H1 (cell line): ENCODE measurements around the gene FRMPD1. TPM values are rescaled to one million over a fixed set of nuclear protein-coding genes. Genes with fewer than 3 reads are reported as not detected.

Source experiments
- CTCF ChIA-PET: fragments of 300-600 bp; sonication (Branson Sonifier 250); formaldehyde crosslinking; loops from one replicate; lab custom pipeline; 2021; ENCODE audit not compliant: partially characterized antibody; lab: Charles Lee
- POLR2A ChIA-PET: fragments of 300-600 bp; sonication (Branson Sonifier 250); formaldehyde crosslinking; loops from one replicate; lab custom pipeline; 2021; ENCODE audit warnings: inconsistent platforms; ENCODE audit not compliant: partially characterized antibody; lab: Charles Lee
- DNase-seq, 2 experiments: peaks; one replicate each; pipeline versions ENCODE4 v3.0.0 to v3.0.0-alpha.2; 2010 to 2022; ENCODE audit warnings: low spot score in 2 of 2, low read depth in 1 of 2, mixed read lengths in 1 of 2
- FAIRE-seq: peaks from 2 replicates; lab custom pipeline; 2011; peaks lifted over from hg19 to GRCh38; lab: Jason Lieb, UNC
- H2AFZ ChIP-seq: 2 replicates; pipeline ENCODE4 v1.8.1; 2012; ENCODE audit warnings: low read length, inconsistent platforms
- H2AK5ac ChIP-seq: 2 replicates; pipeline ENCODE4 v1.6.1; 2013; ENCODE audit warnings: low read depth, low read length
- H2BK120ac ChIP-seq: replicated peaks from 2 replicates; pipeline ENCODE3; 2013; ENCODE audit warnings: low read depth, low read length, inconsistent platforms
- H2BK12ac ChIP-seq: 2 replicates; pipeline ENCODE4 v1.6.1; 2013; ENCODE audit warnings: low read depth, low read length
- H2BK15ac ChIP-seq: 2 replicates; pipeline ENCODE4 v1.6.1; 2013; ENCODE audit warnings: low read length
- H2BK20ac ChIP-seq: 2 replicates; pipeline ENCODE4 v1.6.1; 2013; ENCODE audit warnings: low read length
- H2BK5ac ChIP-seq: 2 replicates; pipeline ENCODE4 v1.6.1; 2013; ENCODE audit warnings: low read depth, low read length
- H3K14ac ChIP-seq: 2 replicates; pipeline ENCODE4 v1.6.1; 2013; ENCODE audit warnings: inconsistent platforms; ENCODE audit not compliant: insufficient read length
- H3K18ac ChIP-seq: 2 replicates; pipeline ENCODE4 v1.6.1; 2013; ENCODE audit warnings: low read length; ENCODE audit errors: extremely low read depth
- H3K23ac ChIP-seq: 2 replicates; pipeline ENCODE4 v1.6.1; 2013; ENCODE audit warnings: inconsistent platforms; ENCODE audit not compliant: insufficient read length
- H3K23me2 ChIP-seq: 2 replicates; pipeline ENCODE4 v1.6.1; 2013; ENCODE audit warnings: low read depth, low read length
- H3K27ac ChIP-seq: 2 replicates; pipeline ENCODE4 v1.6.1; 2011; ENCODE audit warnings: low read depth, low read length, inconsistent platforms
- H3K27me3 ChIP-seq, 4 experiments: replicated peaks in 1 of 4; 1 replicate in 1 of 4; 2 replicates in 3 of 4; pipeline versions ENCODE4 v1.6.1 to v1.8.1; 2011 to 2013; ENCODE audit warnings: low read length in 3 of 4, mild to moderate bottlenecking in 3 of 4, inconsistent platforms in 2 of 4, mixed read lengths in 2 of 4, moderate library complexity in 1 of 4; ENCODE audit not compliant: control insufficient read depth in 3 of 4, insufficient read depth in 3 of 4; ENCODE audit errors: extremely low read depth in 1 of 4
- H3K36me3 ChIP-seq, 4 experiments: 2 replicates each; pipeline versions ENCODE4 v1.6.1 to v1.8.1; 2011 to 2013; ENCODE audit warnings: mild to moderate bottlenecking in 4 of 4, low read length in 3 of 4, moderate library complexity in 2 of 4, control low read depth in 1 of 4, inconsistent platforms in 1 of 4; ENCODE audit not compliant: insufficient read depth in 4 of 4, control insufficient read depth in 2 of 4
- H3K4ac ChIP-seq: replicated peaks from 2 replicates; pipeline ENCODE3; 2013; ENCODE audit warnings: low read length, low read depth, mixed read lengths, inconsistent platforms; ENCODE audit not compliant: insufficient read length
- H3K4me1 ChIP-seq, 4 experiments: replicated peaks in 1 of 4; 1 replicate in 1 of 4; 2 replicates in 3 of 4; pipeline versions ENCODE4 v1.6.1 to v1.8.1; 2011 to 2013; ENCODE audit warnings: low read length in 3 of 4, inconsistent platforms in 2 of 4, mixed read lengths in 1 of 4; ENCODE audit not compliant: insufficient read depth in 4 of 4, control insufficient read depth in 3 of 4
- H3K4me2 ChIP-seq, 2 experiments: 2 replicates each; pipeline versions ENCODE4 v1.6.1 to v1.8.1; 2011 to 2013; ENCODE audit warnings: low read depth in 2 of 2, low read length in 2 of 2, control low read depth in 1 of 2, inconsistent platforms in 1 of 2, mild to moderate bottlenecking in 1 of 2; ENCODE audit not compliant: insufficient read depth in 1 of 2
- H3K4me3 ChIP-seq, 4 experiments: fragments of 200-600, 300-600 bp in 1 of 4; sonication (generic), shearing (Covaris generic), sonication (Bioruptor Twin) in 1 of 4; 2 replicates each; pipeline versions ENCODE4 v1.5.1 to v1.8.1; 2011 to 2016; ENCODE audit warnings: low read length in 4 of 4, low read depth in 3 of 4, control low read depth in 2 of 4, inconsistent platforms in 2 of 4, mild to moderate bottlenecking in 2 of 4, mixed read lengths in 1 of 4, moderate library complexity in 1 of 4; ENCODE audit not compliant: insufficient read depth in 2 of 4; ENCODE audit errors: extremely low read depth in 1 of 4
- H3K56ac ChIP-seq: replicated peaks from 2 replicates; pipeline ENCODE3; 2013; ENCODE audit warnings: low read depth, mild to moderate bottlenecking, mixed read lengths, low read length, inconsistent platforms; ENCODE audit not compliant: insufficient read length
- H3K79me1 ChIP-seq: 2 replicates; pipeline ENCODE4 v1.6.1; 2013; ENCODE audit warnings: low read depth, low read length, control low read depth
- H3K79me2 ChIP-seq, 2 experiments: 2 replicates each; pipeline versions ENCODE4 v1.6.1 to v1.8.1; 2012 to 2013; ENCODE audit warnings: low read length in 2 of 2, mild to moderate bottlenecking in 2 of 2, inconsistent platforms in 1 of 2; ENCODE audit not compliant: insufficient read depth in 2 of 2, control insufficient read depth in 1 of 2
- H3K9ac ChIP-seq, 4 experiments: replicated peaks in 1 of 4; 1 replicate in 1 of 4; 2 replicates in 3 of 4; pipeline versions ENCODE4 v1.6.1 to v1.8.1; 2011 to 2013; ENCODE audit warnings: low read depth in 3 of 4, low read length in 3 of 4, control low read depth in 2 of 4, mild to moderate bottlenecking in 2 of 4, moderate library complexity in 2 of 4, inconsistent platforms in 1 of 4; ENCODE audit errors: extremely low read depth in 1 of 4
- H3K9me3 ChIP-seq, 2 experiments: 2 replicates each; pipeline versions ENCODE4 v1.6.1 to v1.8.1; 2012 to 2013; ENCODE audit warnings: mild to moderate bottlenecking in 2 of 2, moderate library complexity in 2 of 2, control low read depth in 1 of 2, inconsistent platforms in 1 of 2, low read depth in 1 of 2, low read length in 1 of 2, mixed read lengths in 1 of 2; ENCODE audit not compliant: insufficient read depth in 2 of 2
- H4K20me1 ChIP-seq, 2 experiments: replicated peaks in 1 of 2; 2 replicates each; pipeline versions ENCODE3 to v1.8.1; 2011 to 2013; ENCODE audit warnings: inconsistent platforms in 2 of 2, low read length in 2 of 2, mild to moderate bottlenecking in 1 of 2; ENCODE audit not compliant: insufficient read depth in 2 of 2, control insufficient read depth in 1 of 2
- H4K5ac ChIP-seq: 2 replicates; pipeline ENCODE4 v1.6.1; 2013; ENCODE audit warnings: low read length, low read depth, mixed read lengths, inconsistent platforms; ENCODE audit not compliant: insufficient read length
- H4K8ac ChIP-seq: 2 replicates; pipeline ENCODE4 v1.8.0; 2013; ENCODE audit warnings: mild to moderate bottlenecking, moderate library complexity, low read length, inconsistent platforms; ENCODE audit not compliant: insufficient read depth; ENCODE audit errors: extremely low read depth
- H4K91ac ChIP-seq: replicated peaks from 2 replicates; pipeline ENCODE3; 2013; ENCODE audit warnings: low read length, mixed read lengths, inconsistent platforms; ENCODE audit not compliant: insufficient read length
- HDAC6 ChIP-seq: IDR thresholded peaks from one replicate; pipeline ENCODE4 v1.7.1; 2012; ENCODE audit warnings: low read depth, mild to moderate bottlenecking, inconsistent platforms, low read length, moderate library complexity
- KDM5A ChIP-seq: fragments of 200-600 bp; IDR thresholded peaks from 2 replicates; pipeline ENCODE4 v1.7.1; 2012; ENCODE audit warnings: mild to moderate bottlenecking, low read length, inconsistent platforms, mixed read lengths
- RAD21 ChIP-seq, 2 experiments: IDR thresholded peaks in 1 of 2; conservative IDR thresholded peaks in 1 of 2; 2 replicates each; pipeline ENCODE4 v1.6.1; 2011; ENCODE audit warnings: low read depth in 2 of 2, low read length in 2 of 2, improper control_type of control experiment in 1 of 2, inconsistent platforms in 1 of 2, mild to moderate bottlenecking in 1 of 2, moderate library complexity in 1 of 2
- WGBS, 2 experiments: shearing (Covaris generic) in 1 of 2; methylation state at CpG; one replicate each; pipeline versions ENCODE4 v1.1.6 to v1.1.7; 2013 to 2015; ENCODE audit warnings: low lambda C conversion rate in 2 of 2, mixed read lengths in 2 of 2, inconsistent platforms in 1 of 2, low coverage in 1 of 2, missing lambda C conversion rate in 1 of 2; ENCODE audit not compliant: insufficient replicate concordance in 2 of 2, insufficient coverage in 1 of 2, insufficient read length in 1 of 2; ENCODE audit errors: extremely low coverage in 1 of 2, missing lambda C conversion rate in 1 of 2; 5-methylcytosine and 5-hydroxymethylcytosine counted together
- polyA plus RNA-seq, 7 experiments: library from polyadenylated mRNA; depleted of rRNA in 3 of 7; stranded (reverse) in 5 of 7; unstranded in 2 of 7; fragments of >200 nt in 5 of 7; fragments of 200-250 nt in 2 of 7; gene quantifications; 1 replicate in 5 of 7; 2 replicates in 1 of 7; 4 replicates in 1 of 7; pipeline versions ENCODE4 v1.2.1 to v1.2.3, GENCODE V29; 2011 to 2013; ENCODE audit warnings: missing spikeins in 2 of 7, mixed read lengths in 2 of 7
- total RNA-seq: library from RNA; stranded (reverse); fragmentation: NEBNext Ultra II Directional; extraction: Animal tissue kit (Norgen Biotek cat#: 25700); gene quantifications from 2 replicates; pipeline ENCODE4 v1.2.1, GENCODE V29; 2021

FRMPD1 gene
- total and polyA plus RNA-seq, 2 of the 8 experiments (the other 6 are each of a cell fraction or from before 2014, with no cell fraction given) = 0.27 to 0.32 TPM

- no peak for FAIRE-seq
- Histone ChIP-seq H2AFZ (no peak overlapping the region), H2AK5ac (no peak overlapping the region), H3K4me1 (no peaks in the 10 kb centered on the region), H3K4me3 (no peak overlapping the region), H4K5ac (no peak overlapping the region), H3K9me3 (no peaks in the 10 kb centered on the region), H3K23ac (no peak overlapping the region), H3K9ac (no peak overlapping the region), H2BK20ac (no peak overlapping the region), H3K14ac (no peak overlapping the region), H3K23me2 (no peaks in the 10 kb centered on the region), H3K56ac (no peak overlapping the region), H2BK15ac (no peak overlapping the region), H3K4me2 (no peak overlapping the region), H4K20me1 (no peaks in the 10 kb centered on the region), H3K27me3 (no peaks in the 10 kb centered on the region), H3K36me3 (peaks cover 0 to 6% (median 3%) of the 10 kb centered on the region in 4 experiments; a peak in 3 of 8 replicates), H3K18ac (no peak overlapping the region), H3K27ac (no peak overlapping the region), H2BK120ac (no peak overlapping the region), H4K91ac (no peak overlapping the region), H2BK5ac (no peak overlapping the region), H2BK12ac (no peak overlapping the region), H4K8ac (no peak overlapping the region), H3K79me2 (no peaks in the 10 kb centered on the region), H3K79me1 (no peaks in the 10 kb centered on the region), H3K4ac (no peak overlapping the region)
- ChIA-PET POLR2A (interaction anchor here (1.2 to 2.6 kb wide), 5 partner anchors 8 to 31 kb away, joined by 3 to 15 read pairs (median 4); partner anchors contain the start of genes DCAF10 and EXOSC3), CTCF (interaction anchor here (0.8 to 1.3 kb wide), 2 partner anchors 10 to 12 kb away, joined by 3 to 5 read pairs; no protein-coding TSS in a partner anchor)
- TF ChIP-seq RAD21 (IDR thresholded peaks at IDR 0.05 in 1 of 2, conservative IDR thresholded peaks at IDR 0.05 in 1 of 2; ENCODE audit: low read depth in 2 of 2, low read length in 2 of 2) = no peak
- no peak for TF ChIP-seq KDM5A
- TF ChIP-seq HDAC6 = no peak
- 83% methylated on average over 3 of the region's 3 CpGs; no CpG with 5 or more reads in 1 of the 2 experiments for WGBS, 2 experiments
- no peak for DNase-seq
Observed at GRCh38 chr9:37769995-37770394, 119.2 kb downstream of the FRMPD1 start.
